ENCODE data around the gene RITA1. TPM values are rescaled to one million over a fixed set of nuclear protein-coding genes. Genes with fewer than 3 reads are reported as not detected.
A peak's percentile ranks its signal among the peaks of the same experiment; 100 is the strongest.
"Not testable (repeated sequence)": the region's sequence is repeated elsewhere in the genome, so short reads cannot be mapped to it uniquely, and the experiment has no call there.

RITA1 gene
- total RNA-seq, 3 donors from 2014 or later = 13.0 to 17.0 (median 14.9) TPM

DNA sequence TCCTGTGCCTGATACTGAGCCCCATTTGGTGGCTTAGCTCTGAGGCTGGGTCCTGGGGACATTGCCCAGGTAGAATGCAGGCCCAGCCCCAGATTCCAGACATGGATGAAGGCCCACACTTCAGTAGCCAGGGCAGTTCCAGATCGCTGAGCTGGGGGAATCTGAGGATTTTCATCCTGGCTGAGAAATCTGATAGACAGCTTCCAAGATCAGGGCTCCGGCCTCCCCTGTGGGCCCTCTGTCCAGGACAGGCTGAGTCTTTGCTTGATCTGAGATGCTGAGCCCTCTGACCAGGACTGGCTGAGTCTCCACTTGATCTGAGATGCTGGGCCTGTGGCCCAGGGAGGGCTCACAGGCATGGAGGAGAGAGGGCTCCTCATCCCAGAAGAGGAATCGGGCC is 46.7 kb upstream of the RITA1 start:
- Histone ChIP-seq H3K9me3 (no peaks in the 10 kb centered on the region), H3K4me3 (no peak overlapping the region), H3K4me1 (ENCODE audit: low read depth) (peaks cover 19% of the 10 kb centered on the region), H3K36me3 (ENCODE audit: low read depth) (no peaks in the 10 kb centered on the region)
- intact Hi-C loops (cut with DNase I, micrococcal nuclease) = no loop called here
- TF ChIP-seq, protein P1, sequence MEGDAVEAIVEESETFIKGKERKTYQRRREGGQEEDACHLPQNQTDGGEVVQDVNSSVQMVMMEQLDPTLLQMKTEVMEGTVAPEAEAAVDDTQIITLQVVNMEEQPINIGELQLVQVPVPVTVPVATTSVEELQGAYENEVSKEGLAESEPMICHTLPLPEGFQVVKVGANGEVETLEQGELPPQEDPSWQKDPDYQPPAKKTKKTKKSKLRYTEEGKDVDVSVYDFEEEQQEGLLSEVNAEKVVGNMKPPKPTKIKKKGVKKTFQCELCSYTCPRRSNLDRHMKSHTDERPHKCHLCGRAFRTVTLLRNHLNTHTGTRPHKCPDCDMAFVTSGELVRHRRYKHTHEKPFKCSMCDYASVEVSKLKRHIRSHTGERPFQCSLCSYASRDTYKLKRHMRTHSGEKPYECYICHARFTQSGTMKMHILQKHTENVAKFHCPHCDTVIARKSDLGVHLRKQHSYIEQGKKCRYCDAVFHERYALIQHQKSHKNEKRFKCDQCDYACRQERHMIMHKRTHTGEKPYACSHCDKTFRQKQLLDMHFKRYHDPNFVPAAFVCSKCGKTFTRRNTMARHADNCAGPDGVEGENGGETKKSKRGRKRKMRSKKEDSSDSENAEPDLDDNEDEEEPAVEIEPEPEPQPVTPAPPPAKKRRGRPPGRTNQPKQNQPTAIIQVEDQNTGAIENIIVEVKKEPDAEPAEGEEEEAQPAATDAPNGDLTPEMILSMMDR (IDR thresholded peaks at IDR 0.05) = no peak
- no peak for DNase-seq
- no peak for ATAC-seq

DNA sequence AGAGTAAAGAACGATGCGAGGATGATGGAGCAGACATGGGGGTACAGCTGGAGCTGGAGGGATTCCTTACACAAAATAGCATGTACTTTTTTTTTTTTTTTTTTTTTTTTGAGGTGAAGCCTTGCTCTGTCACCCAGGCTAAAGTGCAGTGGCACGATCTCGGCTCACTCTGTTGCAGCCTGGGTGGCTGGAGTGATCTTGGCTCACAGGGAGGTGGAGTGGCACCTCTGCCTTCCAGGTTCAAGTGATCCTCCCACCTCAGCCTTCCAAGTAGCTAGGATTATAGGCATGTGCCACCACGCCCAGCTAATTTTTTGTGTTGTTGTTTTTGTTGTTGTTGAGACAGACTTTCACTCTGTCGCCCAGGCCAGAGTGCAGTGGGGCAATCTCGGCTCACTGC is 44.8 kb upstream of the RITA1 start:
- TF ChIP-seq, protein P1 (IDR thresholded peaks at IDR 0.05) = no peak
- no peak for DNase-seq
- Histone ChIP-seq H3K9me3 (no peaks in the 10 kb centered on the region), H3K4me1 (ENCODE audit: low read depth) (peaks cover 13% of the 10 kb centered on the region), H3K36me3 (ENCODE audit: low read depth) (no peaks in the 10 kb centered on the region), H3K4me3 (no peak overlapping the region)
- no peak for ATAC-seq
- intact Hi-C loops (cut with DNase I, micrococcal nuclease) = no loop called here

DNA sequence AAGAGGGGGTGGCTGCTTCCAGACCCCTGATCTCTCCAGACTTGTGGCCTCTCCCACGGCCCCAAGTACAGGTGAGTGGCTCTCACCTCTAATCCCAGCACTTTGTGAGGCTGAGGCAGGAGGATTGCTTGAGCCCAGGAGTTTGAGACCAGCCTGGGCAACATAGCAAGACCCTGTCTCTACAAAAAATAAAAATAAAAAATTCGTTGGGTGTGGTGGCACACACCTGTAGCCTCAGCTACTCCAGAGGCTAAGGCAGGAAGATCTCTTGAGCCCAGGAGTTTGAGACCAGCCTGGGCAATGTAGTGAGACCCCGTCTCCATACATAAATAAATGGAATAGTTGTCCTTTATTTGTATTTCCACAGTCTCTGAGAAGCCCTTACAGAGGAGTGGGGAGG is 43.8 kb upstream of the RITA1 start:
- H3K9me3 ChIP-seq; DNase-seq; ATAC-seq; H3K36me3 ChIP-seq (ENCODE audit: low read depth); intact Hi-C loops (cut with DNase I, micrococcal nuclease); H3K4me3 ChIP-seq; H3K4me1 ChIP-seq (ENCODE audit: low read depth): not testable (repeated sequence)

DNA sequence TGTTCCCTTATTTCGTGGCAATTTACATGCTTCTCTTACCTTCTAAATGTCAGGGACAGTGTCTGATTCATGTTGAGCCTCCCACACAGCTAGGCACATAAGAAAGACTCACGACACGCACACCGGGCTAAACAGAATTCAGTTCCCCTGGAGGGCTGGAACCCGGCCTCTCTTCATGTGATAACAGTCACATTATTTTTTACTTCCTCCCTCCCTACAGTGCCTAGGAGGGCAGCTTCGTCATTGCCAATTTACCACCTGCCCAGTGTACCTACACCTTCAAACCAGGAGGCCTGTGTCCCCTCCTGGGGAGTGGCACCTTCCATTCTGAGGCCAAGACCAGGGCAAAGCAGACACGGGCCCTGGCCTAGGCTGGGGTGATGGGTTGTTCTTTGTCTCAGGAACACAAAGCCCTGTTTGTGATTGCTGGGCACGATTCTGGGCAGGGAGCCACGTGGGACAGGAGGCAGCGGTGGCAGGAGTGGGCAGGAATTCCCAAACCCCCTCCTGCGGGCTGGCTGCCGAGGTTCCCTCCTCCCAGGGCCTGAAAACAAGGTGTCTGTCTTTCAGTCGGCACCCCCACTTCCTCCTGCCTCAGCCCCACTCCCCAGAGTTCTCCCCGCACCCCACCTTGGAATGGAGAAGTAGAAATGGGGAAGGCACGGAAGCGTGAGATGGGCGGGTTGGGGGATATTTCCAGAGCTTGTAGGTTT is 43.2 kb upstream of the RITA1 start:
- ATAC-seq (peak; percentile 86), DNase-seq (peak; percentile 69 to 79 (median 77))
- no peak overlapping the region for H3K4me3 ChIP-seq
- TF ChIP-seq, protein P1 (IDR thresholded peaks at IDR 0.05) = no peak
- H3K9me3 ChIP-seq = peaks cover 6% of the 10 kb centered on the region
- intact Hi-C loops (cut with DNase I, micrococcal nuclease) = no loop called here
- peaks cover 4% of the 10 kb centered on the region for H3K4me1 ChIP-seq (ENCODE audit: low read depth)
- H3K36me3 ChIP-seq (ENCODE audit: low read depth) = no peaks in the 10 kb centered on the region

DNA sequence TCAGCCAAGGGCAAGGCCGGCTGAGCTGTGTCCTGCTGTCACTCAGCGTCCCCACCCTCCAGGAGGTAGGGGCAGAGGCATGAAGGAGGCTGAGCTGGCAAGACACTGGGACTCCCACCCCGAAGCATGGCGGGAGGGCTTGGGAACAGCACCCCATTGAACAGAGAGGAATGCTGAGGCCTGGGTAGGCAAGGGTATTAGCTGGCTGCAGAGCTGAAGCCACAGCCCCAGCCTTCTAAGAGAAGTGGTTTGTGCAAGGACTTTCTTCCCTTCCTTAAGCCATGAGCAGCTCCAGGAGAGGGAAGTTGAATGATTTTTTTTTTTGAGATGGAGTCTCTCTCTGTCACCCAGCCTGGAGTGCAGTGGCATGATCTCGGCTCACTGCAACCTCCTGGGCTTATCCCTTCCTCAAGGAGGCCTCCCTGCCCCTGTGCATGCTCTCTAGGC is 42.6 kb upstream of the RITA1 start:
- no peaks in the 10 kb centered on the region for H3K36me3 ChIP-seq (ENCODE audit: low read depth)
- DNase-seq (no peak), ATAC-seq (peak; percentile 27)
- peaks cover 10% of the 10 kb centered on the region for H3K9me3 ChIP-seq
- H3K4me1 ChIP-seq (ENCODE audit: low read depth) = peaks cover 4% of the 10 kb centered on the region
- TF ChIP-seq, protein P1 (IDR thresholded peaks at IDR 0.05) = no peak
- H3K4me3 ChIP-seq = no peak overlapping the region
- intact Hi-C loops (cut with DNase I, micrococcal nuclease) = no loop called here

DNA sequence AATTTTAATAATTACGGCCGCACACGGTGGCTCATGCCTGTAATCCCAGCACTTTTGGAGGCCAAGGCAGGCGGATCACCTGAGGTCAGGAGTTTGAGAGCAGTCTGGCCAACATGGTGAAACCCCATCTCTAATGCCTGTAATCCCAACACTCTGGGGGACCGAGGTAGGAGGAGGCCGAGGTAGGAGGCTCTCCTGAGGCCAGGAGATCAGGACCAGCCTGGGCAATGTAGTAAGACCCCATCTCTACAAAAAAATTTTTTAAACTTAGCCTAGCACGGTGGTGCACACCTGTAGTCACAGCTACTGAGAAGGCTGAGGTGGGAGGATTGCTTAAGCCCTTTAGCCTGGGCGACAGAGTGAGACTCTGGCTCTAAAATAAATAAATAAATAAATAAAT is 41.6 kb upstream of the RITA1 start:
- ATAC-seq = no peak
- H3K36me3 ChIP-seq (ENCODE audit: low read depth) = no peaks in the 10 kb centered on the region
- H3K4me1 ChIP-seq (ENCODE audit: low read depth) = peaks cover 4% of the 10 kb centered on the region
- H3K9me3 ChIP-seq = peaks cover 10% of the 10 kb centered on the region
- TF ChIP-seq, protein P1 (IDR thresholded peaks at IDR 0.05) = no peak
- DNase-seq = no peak
- intact Hi-C loops (cut with DNase I, micrococcal nuclease) = no loop called here
- H3K4me3 ChIP-seq = no peak overlapping the region
